GM12878 (cell line): ENCODE measurements around the gene ACTR8. TPM values are rescaled to one million over a fixed set of nuclear protein-coding genes. Genes with fewer than 3 reads are reported as not detected.

Experiments used
- ATAC-seq: fragments of 200-7000 bp; cut with Tn5 transposase; 3 replicates; pipeline ENCODE4 v1.9.1; 2020; ENCODE audit warnings: mild to moderate bottlenecking, moderate library complexity
- BruUV-seq: library from RNA; stranded (reverse); fragments of 400-500 nt; replicated peaks from 2 replicates; lab custom pipeline; 2021; lab: Mats Ljungman, UMichigan
- CTCF ChIA-PET: fragments of 300-600 bp; sonication (Branson Sonifier 250); formaldehyde crosslinking; extraction: SDS; loops from one replicate; lab custom pipeline; 2021; ENCODE audit warnings: inconsistent platforms; lab: Yijun Ruan, JAX
- POLR2A ChIA-PET: fragments of 350-600 bp; formaldehyde crosslinking; extraction: SDS; loops from one replicate; lab custom pipeline; 2021; ENCODE audit warnings: inconsistent platforms; lab: Charles Lee
- RAD21 ChIA-PET: fragments of 300-600 bp; sonication (Branson Sonifier 250); formaldehyde crosslinking; loops from one replicate; lab custom pipeline; 2023; ENCODE audit warnings: antibody characterized with exemption; ENCODE audit not compliant: unreplicated experiment; lab: Charles Lee
- SMC1A ChIA-PET: fragments of 300-600 bp; sonication (Branson Sonifier 250); formaldehyde crosslinking; loops from one replicate; lab custom pipeline; 2023; ENCODE audit not compliant: unreplicated experiment, uncharacterized antibody; lab: Charles Lee
- DNase-seq: peaks from one replicate; pipeline ENCODE4 v3.0.0-alpha.2; 2011; ENCODE audit warnings: low read depth, low spot score
- FAIRE-seq: peaks from 3 replicates; lab custom pipeline; 2011; peaks lifted over from hg19 to GRCh38; lab: Jason Lieb, UNC
- H2AFZ ChIP-seq: 2 replicates; pipeline ENCODE4 v1.6.0; 2011; ENCODE audit warnings: low read depth, low read length, control low read depth; ENCODE audit not compliant: control insufficient read depth
- H3K27ac ChIP-seq: 2 replicates; pipeline ENCODE4 v1.5.1; 2011; ENCODE audit warnings: control low read depth; ENCODE audit not compliant: control insufficient read depth, insufficient read depth
- H3K27me3 ChIP-seq, 2 experiments: replicated peaks in 1 of 2; 2 replicates each; pipeline versions ENCODE4 v1.6.0 to v1.6.1; 2011; ENCODE audit warnings: low read length in 1 of 2; ENCODE audit not compliant: control insufficient read depth in 2 of 2, insufficient read depth in 2 of 2
- H3K36me3 ChIP-seq, 2 experiments: 2 replicates each; pipeline ENCODE4 v1.5.1; 2011; ENCODE audit warnings: low read length in 1 of 2; ENCODE audit not compliant: control insufficient read depth in 2 of 2, insufficient read depth in 2 of 2
- H3K4me1 ChIP-seq: 2 replicates; pipeline ENCODE4 v1.6.1; 2011; ENCODE audit warnings: mild to moderate bottlenecking, low read length, moderate library complexity, mixed read lengths; ENCODE audit not compliant: control insufficient read depth, insufficient read depth
- H3K4me2 ChIP-seq: 2 replicates; pipeline ENCODE4 v1.6.0; 2011; ENCODE audit warnings: control low read depth; ENCODE audit not compliant: control insufficient read depth, insufficient read depth
- H3K4me3 ChIP-seq: fragments of 200-600 bp; sonication (generic); 2 replicates; pipeline ENCODE4 v1.5.1; 2016
- H3K79me2 ChIP-seq: 2 replicates; pipeline ENCODE4 v1.6.0; 2011; ENCODE audit warnings: low read length; ENCODE audit not compliant: control insufficient read depth, insufficient read depth
- H3K9ac ChIP-seq: 2 replicates; pipeline ENCODE4 v1.8.0; 2011; ENCODE audit warnings: low read length, control low read depth, mixed read lengths; ENCODE audit not compliant: control insufficient read depth, insufficient read depth
- H3K9me3 ChIP-seq: replicated peaks from 3 replicates; pipeline ENCODE4 v1.5.1; 2011; ENCODE audit warnings: mild to moderate bottlenecking, low read length; ENCODE audit not compliant: control insufficient read depth, insufficient read depth
- H4K20me1 ChIP-seq: 2 replicates; pipeline ENCODE4 v1.6.0; 2011; ENCODE audit not compliant: control insufficient read depth, insufficient read depth
- BCLAF1 ChIP-seq: fragments of 450-650 bp; IDR thresholded peaks from 2 replicates; pipeline ENCODE4 v1.6.1; 2017; ENCODE audit warnings: antibody characterized with exemption, mild to moderate bottlenecking, moderate library complexity
- CHD1 ChIP-seq: IDR thresholded peaks from 2 replicates; pipeline ENCODE4 v1.6.1; 2012; ENCODE audit warnings: low read depth, low read length, improper control_type of control experiment
- CREB1 ChIP-seq: IDR thresholded peaks from 2 replicates; pipeline ENCODE4 v1.6.1; 2012; ENCODE audit warnings: low read depth, mild to moderate bottlenecking, inconsistent platforms
- DPF2 ChIP-seq: fragments of 450-650 bp; IDR thresholded peaks from 2 replicates; pipeline ENCODE4 v1.6.1; 2017; ENCODE audit warnings: mild to moderate bottlenecking
- MTA2 ChIP-seq: fragments of 450-650 bp; IDR thresholded peaks from 2 replicates; pipeline ENCODE4 v1.6.1; 2016; ENCODE audit warnings: low read depth, mild to moderate bottlenecking, moderate library complexity
- ZNF622 ChIP-seq: fragments of 450-650 bp; IDR thresholded peaks from 2 replicates; pipeline ENCODE4 v1.6.1; 2017; ENCODE audit warnings: mild to moderate bottlenecking, inconsistent platforms
- WGBS: methylation state at CpG from one replicate; pipeline ENCODE4 v1.1.6; 2016; ENCODE audit warnings: low lambda C conversion rate; ENCODE audit not compliant: insufficient replicate concordance, insufficient coverage; ENCODE audit errors: missing lambda C conversion rate; 5-methylcytosine and 5-hydroxymethylcytosine counted together
- in situ Hi-C: fragments of 300-500 bp; cut with MboI; formaldehyde crosslinking; loops from 9 replicates; pipeline ENCODE4 v1.14.3; 2018; ENCODE audit warnings: mixed read lengths
- intact Hi-C: fragments of 100-400 bp; cut with micrococcal nuclease; formaldehyde crosslinking; loops from one replicate; pipeline ENCODE4 v1.14.2; 2022; ENCODE audit not compliant: unreplicated experiment
- polyA plus RNA-seq, 11 experiments: library from polyadenylated mRNA; depleted of rRNA in 4 of 11; unstranded in 6 of 11; stranded (reverse) in 5 of 11; fragments of >200 nt; fragmentation: Nextera tagmentation in 4 of 11; fragmentation: Illumina TruSeq in 1 of 11; extraction: Ambion mirVana in 4 of 11; extraction: Trizol in 1 of 11; gene quantifications; 1 replicate in 1 of 11; 2 replicates in 10 of 11; pipeline versions ENCODE4 v1.2.1 to v1.2.3, GENCODE V29; 2011 to 2016; ENCODE audit warnings: inconsistent platforms in 2 of 11, missing spikeins in 2 of 11, low read depth in 1 of 11
- total RNA-seq, 4 experiments: library from RNA; depleted of rRNA in 3 of 4; stranded (reverse); fragments of >200 nt in 3 of 4; fragmentation: Illumina TruSeq in 1 of 4; extraction: Trizol in 1 of 4; gene quantifications; 2 replicates each; pipeline versions ENCODE4 v1.2.1 to v1.2.3, GENCODE V29; 2013 to 2021

ACTR8 gene
- total and polyA plus RNA-seq, 10 of the 15 experiments (the other 5 are each of a cell fraction or from before 2014, with no cell fraction given) = 5.3 to 35.7 (median 26.4) TPM

GRCh38 chr3:53890726-53891475 lies 8.9 kb upstream of the ACTR8 start (continued):
- TF ChIP-seq BCLAF1 (no peak), CREB1 (peak; percentile 63; the same call in 1 of the 2 replicates), MTA2 (peak; percentile 12; the same call in 1 of the 2 replicates), CHD1 (no peak), ZNF622 (no peak)

DNA sequence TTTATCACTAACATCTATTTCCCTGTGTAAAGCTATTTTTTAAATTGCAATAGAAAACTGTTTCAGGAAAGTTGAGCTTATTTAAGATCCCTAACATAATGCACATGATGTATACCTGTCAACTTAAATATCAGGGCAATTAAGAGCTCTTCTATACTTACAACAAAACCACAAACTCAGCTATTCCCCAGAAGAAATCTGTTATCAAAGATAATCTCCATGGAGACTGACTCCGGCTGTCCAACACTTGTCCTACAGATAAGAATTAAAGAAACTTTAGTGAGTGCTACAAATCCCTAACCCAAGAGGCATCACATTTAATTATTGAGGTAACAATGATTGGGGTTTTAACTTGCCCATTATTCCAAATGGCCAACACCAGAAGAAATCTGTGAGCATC lies 6.3 kb upstream of the ACTR8 start:
- intact Hi-C loops = no loop called here
- ChIA-PET RAD21 (no interaction called here), SMC1A (interaction anchor here (1.1 to 4.1 kb wide), 2 partner anchors 25 to 43 kb away, joined by 3 to 26 read pairs; partner anchors contain the start of genes CHDH and IL17RB), POLR2A (interaction anchor here (1.5 kb wide), 1 partner anchor 8 kb away, joined by 5 read pairs; no protein-coding TSS in a partner anchor), CTCF (no interaction called here)
- DNase-seq (no peak), FAIRE-seq (no peak), ATAC-seq (no peak)
- Histone ChIP-seq H3K36me3 (peaks cover 0 to 18% of the 10 kb centered on the region in 2 experiments; a peak in 2 of 4 replicates), H4K20me1 (no peaks in the 10 kb centered on the region), H3K27ac (no peak overlapping the region), H3K4me1 (peaks cover 22% of the 10 kb centered on the region), H3K27me3 (no peaks in the 10 kb centered on the region), H3K9me3 (no peaks in the 10 kb centered on the region), H3K4me2 (no peak overlapping the region; the same call in none of the 2 replicates), H3K4me3 (no peak overlapping the region), H2AFZ (no peak overlapping the region), H3K79me2 (peaks cover 45% of the 10 kb centered on the region), H3K9ac (no peak overlapping the region)
- 95% methylated on average over 1 of the region's 1 CpG for WGBS
- no peak for TF ChIP-seq DPF2
- BruUV-seq = no TSS peak
- in situ Hi-C loops = no loop called here
